ENCODE measurements around the gene LMF2. TPM values are rescaled to one million over a fixed set of nuclear protein-coding genes. Genes with fewer than 3 reads are reported as not detected.

The LMF2 gene
- total and polyA plus RNA-seq, 2 of the 4 experiments (the other 2 are of a cell fraction): 16.8 to 82.6 TPM

DNA sequence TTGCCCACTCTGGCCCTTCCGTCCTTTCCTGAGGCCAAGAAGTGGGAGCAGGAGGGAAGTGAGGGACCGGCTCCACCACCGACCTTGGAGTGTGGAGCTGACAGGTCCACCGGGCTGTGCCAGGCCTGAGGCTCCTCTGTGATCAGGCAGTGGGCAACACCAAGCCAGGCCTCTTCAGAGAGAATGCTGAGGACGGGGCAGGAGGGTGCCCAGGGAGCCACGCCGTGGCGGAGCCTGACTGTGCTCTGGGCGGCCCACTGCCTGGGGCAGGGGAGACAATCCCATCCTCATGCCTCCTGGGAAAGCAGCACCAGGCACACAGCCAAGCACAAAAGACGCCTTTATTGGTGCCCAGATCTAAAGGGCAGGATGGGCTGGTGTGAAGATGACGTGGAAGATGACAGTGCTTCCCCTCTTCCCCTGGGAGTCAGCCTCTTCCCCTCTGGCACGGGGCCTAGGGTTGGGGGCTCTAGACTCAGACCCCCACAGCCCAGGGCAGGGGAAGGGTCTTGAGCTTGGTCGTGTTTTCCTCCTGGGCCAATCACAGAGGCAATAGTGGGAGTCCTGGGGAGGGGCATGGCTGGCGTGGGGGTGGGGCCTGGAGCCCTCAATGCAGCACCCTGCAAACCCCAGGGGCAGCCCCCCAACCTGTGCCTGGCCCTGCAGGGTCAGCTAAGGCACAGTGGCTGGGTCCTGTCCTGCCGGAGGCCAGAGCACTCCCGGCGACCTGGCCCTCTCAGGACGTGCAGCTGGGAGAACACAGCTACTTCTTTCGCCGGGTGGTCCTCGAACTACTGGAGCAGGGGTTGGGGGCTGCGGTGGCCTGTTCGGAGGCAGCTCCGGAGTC, 4.7 kb downstream of the LMF2 start:
- H3K4me2 ChIP-seq (ENCODE audit: low read depth, low read length): no peak overlapping the region
- CTCF ChIA-PET: interaction anchor here (0.5 kb wide), 1 partner anchor 37 kb away, joined by 6 read pairs; no protein-coding TSS in a partner anchor
- H3K4me3 ChIP-seq (ENCODE audit: insufficient read depth, low read depth, low read length): no peak overlapping the region
- no peak overlapping the region for H2BK120ac ChIP-seq (ENCODE audit: low read depth, low read length)
- H2BK20ac ChIP-seq (ENCODE audit: low read depth, low read length): no peak overlapping the region
- BruUV-seq (replicated peaks): TSS peak; percentile 69
- H4K5ac ChIP-seq (ENCODE audit: low read depth, low read length): no peak overlapping the region
- no peak overlapping the region for H2BK5ac ChIP-seq (ENCODE audit: low read depth, low read length, poor library complexity, severe bottlenecking)
- H3K4ac ChIP-seq (ENCODE audit: low read depth, low read length): no peak overlapping the region
- H2AK5ac ChIP-seq (ENCODE audit: low read depth, low read length): no peak overlapping the region
- no peaks in the 10 kb centered on the region for H3K9me1 ChIP-seq (ENCODE audit: insufficient read depth, low read length)
- no peak overlapping the region for H2AK9ac ChIP-seq (replicated peaks; ENCODE audit: low read depth, low read length, poor library complexity)
- no peak overlapping the region for H4K8ac ChIP-seq (ENCODE audit: low read depth in 2 of 2, low read length in 2 of 2)
- ATAC-seq (ENCODE audit: low read depth) (no peak), DNase-seq (no peak)
- in situ Hi-C loops (cut with MboI; ENCODE audit: low sequenced_read_pairs): no loop called here
- H4K91ac ChIP-seq (ENCODE audit: insufficient read depth, low read depth, low read length): no peak overlapping the region
- H3K36me3 ChIP-seq (ENCODE audit: control insufficient read depth, insufficient read depth, low read length): peaks cover 28% of the 10 kb centered on the region; the same call in 1 of the 2 replicates
- 88% methylated on average over 6 of the region's 24 CpGs; no CpG with 5 or more reads in 1 of the 2 experiments for WGBS, 2 experiments (ENCODE audit: extremely low coverage in 2 of 2, insufficient read length in 1 of 2)
- H3K4me1 ChIP-seq (ENCODE audit: control insufficient read depth, insufficient read depth, low read length): peaks cover 2% of the 10 kb centered on the region; the same call in 1 of the 2 replicates
- no peak overlapping the region for H3K18ac ChIP-seq (ENCODE audit: low read depth, low read length)
- intact Hi-C loops (cut with micrococcal nuclease): no loop called here
- no peak overlapping the region for H3K14ac ChIP-seq (replicated peaks; ENCODE audit: low read depth, low read length)
- no peak for TF ChIP-seq CEBPB (IDR thresholded peaks at IDR 0.05; ENCODE audit: low read depth, low read length)
- TF ChIP-seq MAZ (IDR thresholded peaks at IDR 0.05; ENCODE audit: borderline replicate concordance, low read depth, low read length): no peak
- TF ChIP-seq BHLHE40 (IDR thresholded peaks at IDR 0.05; ENCODE audit: low read depth, low read length): no peak
- TF ChIP-seq MAFK (IDR thresholded peaks at IDR 0.05; ENCODE audit: low read depth, low read length): no peak
- TF ChIP-seq RFX5 (IDR thresholded peaks at IDR 0.05; ENCODE audit: low read depth, low read length): no peak
- TF ChIP-seq RCOR1 (IDR thresholded peaks at IDR 0.05; ENCODE audit: insufficient replicate concordance, low read length): no peak
- no peak for TF ChIP-seq POLR2A (IDR thresholded peaks at IDR 0.05; ENCODE audit: low read depth, low read length)
- no peak for TF ChIP-seq RAD21 (IDR thresholded peaks at IDR 0.05; ENCODE audit: low read length)
- TF ChIP-seq FOS (IDR thresholded peaks at IDR 0.05; ENCODE audit: low read depth, low read length): no peak
- TF ChIP-seq, protein P1, sequence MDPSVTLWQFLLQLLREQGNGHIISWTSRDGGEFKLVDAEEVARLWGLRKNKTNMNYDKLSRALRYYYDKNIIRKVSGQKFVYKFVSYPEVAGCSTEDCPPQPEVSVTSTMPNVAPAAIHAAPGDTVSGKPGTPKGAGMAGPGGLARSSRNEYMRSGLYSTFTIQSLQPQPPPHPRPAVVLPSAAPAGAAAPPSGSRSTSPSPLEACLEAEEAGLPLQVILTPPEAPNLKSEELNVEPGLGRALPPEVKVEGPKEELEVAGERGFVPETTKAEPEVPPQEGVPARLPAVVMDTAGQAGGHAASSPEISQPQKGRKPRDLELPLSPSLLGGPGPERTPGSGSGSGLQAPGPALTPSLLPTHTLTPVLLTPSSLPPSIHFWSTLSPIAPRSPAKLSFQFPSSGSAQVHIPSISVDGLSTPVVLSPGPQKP (IDR thresholded peaks at IDR 0.05; ENCODE audit: borderline replicate concordance, low read depth, low read length): no peak
- TF ChIP-seq SMC3 (IDR thresholded peaks at IDR 0.05; ENCODE audit: low read depth, low read length): no peak
- TF ChIP-seq, protein P2, sequence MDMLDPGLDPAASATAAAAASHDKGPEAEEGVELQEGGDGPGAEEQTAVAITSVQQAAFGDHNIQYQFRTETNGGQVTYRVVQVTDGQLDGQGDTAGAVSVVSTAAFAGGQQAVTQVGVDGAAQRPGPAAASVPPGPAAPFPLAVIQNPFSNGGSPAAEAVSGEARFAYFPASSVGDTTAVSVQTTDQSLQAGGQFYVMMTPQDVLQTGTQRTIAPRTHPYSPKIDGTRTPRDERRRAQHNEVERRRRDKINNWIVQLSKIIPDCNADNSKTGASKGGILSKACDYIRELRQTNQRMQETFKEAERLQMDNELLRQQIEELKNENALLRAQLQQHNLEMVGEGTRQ (IDR thresholded peaks at IDR 0.05; ENCODE audit: low read depth, low read length): no peak
- no peak for TF ChIP-seq MXI1 (IDR thresholded peaks at IDR 0.05; ENCODE audit: borderline replicate concordance, low read depth, low read length)
- TF ChIP-seq NFE2L2 (IDR thresholded peaks at IDR 0.05; ENCODE audit: low read depth, low read length): no peak
- no peak for TF ChIP-seq CHD1 (IDR thresholded peaks at IDR 0.05; ENCODE audit: low read depth, low read length)
- no peaks in the 10 kb centered on the region; the same call in 1 of the 2 replicates for H4K20me1 ChIP-seq (ENCODE audit: insufficient read depth, low read length)
- H3K79me1 ChIP-seq (ENCODE audit: low read depth in 1 of 2, low read length in 2 of 2): peaks cover 0 to 29% of the 10 kb centered on the region in 2 experiments; a peak in 3 of 4 replicates
- H3K9ac ChIP-seq (ENCODE audit: low read depth, low read length): no peak overlapping the region
- H3K56ac ChIP-seq (ENCODE audit: extremely low read depth, insufficient read depth, low read length): no peak overlapping the region
- H2AFZ ChIP-seq (replicated peaks; ENCODE audit: low read length, poor library complexity): no peak overlapping the region
- POLR2A ChIA-PET (ENCODE audit: unreplicated experiment): no interaction called here
- H3K9me3 ChIP-seq (ENCODE audit: control insufficient read depth, insufficient read depth, low read length): no peaks in the 10 kb centered on the region
- no peaks in the 10 kb centered on the region for H3K27me3 ChIP-seq (ENCODE audit: control insufficient read depth, insufficient read depth, low read length)
- dilution Hi-C loops (cut with HindIII; ENCODE audit: low sequenced_read_pairs, unreplicated experiment): no loop called here
- H3K27ac ChIP-seq (ENCODE audit: insufficient read depth, low read length): no peak overlapping the region
- no peak overlapping the region for H3K23ac ChIP-seq (ENCODE audit: low read depth, low read length)
- H2BK15ac ChIP-seq (ENCODE audit: low read depth, low read length): no peak overlapping the region

All from IMR-90 (cell line).